SK-N-SH (cell line): Measurements from ENCODE around the gene DBET.
"Not testable (repeated sequence)": the region's sequence is repeated elsewhere in the genome, so short reads cannot be mapped to it uniquely, and the experiment has no call there.

Source experiments
- CTCF ChIP-seq: fragments of 200-600 bp; sonication (generic); IDR thresholded peaks from 2 replicates; pipeline ENCODE4 v1.6.1; 2017; ENCODE audit warnings: antibody characterized with exemption, mild to moderate bottlenecking, moderate library complexity
- EZH2phosphoT487 ChIP-seq: fragments of 200-600 bp; sonication (generic); IDR thresholded peaks from 2 replicates; pipeline ENCODE4 v1.6.1; 2017; ENCODE audit warnings: low read depth, mixed run types, mild to moderate bottlenecking, antibody characterized with exemption, moderate library complexity, borderline replicate concordance
- MAX ChIP-seq: IDR thresholded peaks from 2 replicates; pipeline ENCODE4 v1.4.0; 2012; ENCODE audit warnings: low read depth
- NFIC ChIP-seq: IDR thresholded peaks from 2 replicates; pipeline ENCODE4 v1.4.0; 2012; ENCODE audit warnings: borderline replicate concordance
- PBX3 ChIP-seq: IDR thresholded peaks from 2 replicates; pipeline ENCODE4; 2012
- POLR2AphosphoS5 ChIP-seq: IDR thresholded peaks from 2 replicates; pipeline ENCODE4 v1.6.1; 2012; ENCODE audit warnings: low read depth, low read length
- RAD21 ChIP-seq: IDR thresholded peaks from 2 replicates; pipeline ENCODE4 v1.6.1; 2012; ENCODE audit warnings: mild to moderate bottlenecking, low read length
- SMC3 ChIP-seq: IDR thresholded peaks from 2 replicates; pipeline ENCODE4 v1.6.1; 2012; ENCODE audit warnings: low read depth, low read length, improper control_type of control experiment
- TF ChIP-seq, protein P1 (sequence below): IDR thresholded peaks from 2 replicates; pipeline ENCODE4 v1.6.1; 2012; ENCODE audit warnings: mild to moderate bottlenecking, low read depth, low read length, moderate library complexity
- TF ChIP-seq, protein P2 (sequence below): fragments of 150-350 bp; IDR thresholded peaks from 2 replicates; pipeline ENCODE4 v1.6.1; 2017; ENCODE audit warnings: antibody characterized with exemption, low read length, low read depth, borderline replicate concordance

GRCh38 chr4:190031264-190031663 lies 33.0 kb upstream of the DBET start:
- TF ChIP-seq NFIC, CTCF, POLR2AphosphoS5, SMC3, RAD21, EZH2phosphoT487, PBX3, MAX: not testable (repeated sequence)
- TF ChIP-seq, protein P1, sequence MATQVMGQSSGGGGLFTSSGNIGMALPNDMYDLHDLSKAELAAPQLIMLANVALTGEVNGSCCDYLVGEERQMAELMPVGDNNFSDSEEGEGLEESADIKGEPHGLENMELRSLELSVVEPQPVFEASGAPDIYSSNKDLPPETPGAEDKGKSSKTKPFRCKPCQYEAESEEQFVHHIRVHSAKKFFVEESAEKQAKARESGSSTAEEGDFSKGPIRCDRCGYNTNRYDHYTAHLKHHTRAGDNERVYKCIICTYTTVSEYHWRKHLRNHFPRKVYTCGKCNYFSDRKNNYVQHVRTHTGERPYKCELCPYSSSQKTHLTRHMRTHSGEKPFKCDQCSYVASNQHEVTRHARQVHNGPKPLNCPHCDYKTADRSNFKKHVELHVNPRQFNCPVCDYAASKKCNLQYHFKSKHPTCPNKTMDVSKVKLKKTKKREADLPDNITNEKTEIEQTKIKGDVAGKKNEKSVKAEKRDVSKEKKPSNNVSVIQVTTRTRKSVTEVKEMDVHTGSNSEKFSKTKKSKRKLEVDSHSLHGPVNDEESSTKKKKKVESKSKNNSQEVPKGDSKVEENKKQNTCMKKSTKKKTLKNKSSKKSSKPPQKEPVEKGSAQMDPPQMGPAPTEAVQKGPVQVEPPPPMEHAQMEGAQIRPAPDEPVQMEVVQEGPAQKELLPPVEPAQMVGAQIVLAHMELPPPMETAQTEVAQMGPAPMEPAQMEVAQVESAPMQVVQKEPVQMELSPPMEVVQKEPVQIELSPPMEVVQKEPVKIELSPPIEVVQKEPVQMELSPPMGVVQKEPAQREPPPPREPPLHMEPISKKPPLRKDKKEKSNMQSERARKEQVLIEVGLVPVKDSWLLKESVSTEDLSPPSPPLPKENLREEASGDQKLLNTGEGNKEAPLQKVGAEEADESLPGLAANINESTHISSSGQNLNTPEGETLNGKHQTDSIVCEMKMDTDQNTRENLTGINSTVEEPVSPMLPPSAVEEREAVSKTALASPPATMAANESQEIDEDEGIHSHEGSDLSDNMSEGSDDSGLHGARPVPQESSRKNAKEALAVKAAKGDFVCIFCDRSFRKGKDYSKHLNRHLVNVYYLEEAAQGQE, result not testable (repeated sequence)
- TF ChIP-seq, protein P2, sequence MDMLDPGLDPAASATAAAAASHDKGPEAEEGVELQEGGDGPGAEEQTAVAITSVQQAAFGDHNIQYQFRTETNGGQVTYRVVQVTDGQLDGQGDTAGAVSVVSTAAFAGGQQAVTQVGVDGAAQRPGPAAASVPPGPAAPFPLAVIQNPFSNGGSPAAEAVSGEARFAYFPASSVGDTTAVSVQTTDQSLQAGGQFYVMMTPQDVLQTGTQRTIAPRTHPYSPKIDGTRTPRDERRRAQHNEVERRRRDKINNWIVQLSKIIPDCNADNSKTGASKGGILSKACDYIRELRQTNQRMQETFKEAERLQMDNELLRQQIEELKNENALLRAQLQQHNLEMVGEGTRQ, result not testable (repeated sequence)
